Spleen (tissue), 11 donors: Measurements from ENCODE around the gene KCNQ4. TPM values are rescaled to one million over a fixed set of nuclear protein-coding genes. Genes with fewer than 3 reads are reported as not detected.

ENCODE experiments used
- DNase-seq: peaks from one replicate; pipeline ENCODE4 v3.0.0-alpha.2; 2020
- H3K27ac ChIP-seq, 8 donors: fragments of 200-600 bp; sonication (generic) in 7 of 8; 1 replicate in 4 of 8; 2 replicates in 4 of 8; pipeline versions ENCODE4 v1.5.0 to v1.8.0; 2016 to 2021; ENCODE audit warnings: inconsistent platforms in 4 of 8, mild to moderate bottlenecking in 4 of 8, moderate library complexity in 1 of 8
- H3K27me3 ChIP-seq, 7 donors: fragments of 200-600 bp; sonication (generic) in 6 of 7; replicated peaks in 1 of 7; 1 replicate in 4 of 7; 2 replicates in 3 of 7; pipeline versions ENCODE4 v1.5.0 to v1.8.0; 2016 to 2021; ENCODE audit warnings: inconsistent platforms in 3 of 7, mild to moderate bottlenecking in 1 of 7
- H3K36me3 ChIP-seq, 6 donors: fragments of 200-600 bp; sonication (generic) in 5 of 6; 1 replicate in 4 of 6; 2 replicates in 2 of 6; pipeline versions ENCODE4 v1.5.0 to v1.8.0; 2016 to 2021; ENCODE audit warnings: inconsistent platforms in 2 of 6
- H3K4me1 ChIP-seq, 6 donors: fragments of 200-600 bp; sonication (generic) in 5 of 6; 1 replicate in 3 of 6; 2 replicates in 3 of 6; pipeline versions ENCODE4 v1.5.0 to v1.8.0; 2016 to 2021; ENCODE audit warnings: inconsistent platforms in 3 of 6
- H3K4me3 ChIP-seq, 8 donors: fragments of 200-600 bp; sonication (generic) in 7 of 8; 1 replicate in 4 of 8; 2 replicates in 4 of 8; pipeline versions ENCODE4 v1.5.0 to v1.8.0; 2016 to 2021; ENCODE audit warnings: inconsistent platforms in 4 of 8, mild to moderate bottlenecking in 4 of 8, moderate library complexity in 2 of 8
- H3K9me3 ChIP-seq, 8 donors: fragments of 200-600 bp; sonication (generic) in 7 of 8; 1 replicate in 4 of 8; 2 replicates in 4 of 8; pipeline versions ENCODE4 v1.5.0 to v1.8.0; 2016 to 2021; ENCODE audit warnings: inconsistent platforms in 4 of 8
- POLR2A ChIP-seq, 3 donors: fragments of 450-650 bp; IDR thresholded peaks; one replicate each; pipeline ENCODE4 v1.5.1; 2017; ENCODE audit warnings: antibody characterized with exemption in 3 of 3, mild to moderate bottlenecking in 1 of 3
- POLR2AphosphoS5 ChIP-seq, 3 donors: sonication (generic); formaldehyde crosslinking; IDR thresholded peaks; one replicate each; pipeline ENCODE4 v1.5.1; 2017; ENCODE audit warnings: antibody characterized with exemption in 3 of 3
- WGBS, 5 donors: extraction: QIAGEN DNeasy Blood & Tissue Kit in 3 of 5; methylation state at CpG; one replicate each; pipeline versions ENCODE4 v1.1.5 to v1.1.7; 2013 to 2018; 5-methylcytosine and 5-hydroxymethylcytosine counted together
- intact Hi-C: fragments of 100-400 bp; cut with DNase I; formaldehyde crosslinking; loops from one replicate; pipeline ENCODE4 v1.15.0; 2023; ENCODE audit warnings: low total_unique reads
- polyA plus RNA-seq, 3 donors: library from polyadenylated mRNA; stranded (reverse); fragments of 200-250 nt; gene quantifications; one replicate each; pipeline ENCODE4 v1.2.1, GENCODE V29; 2013
- total RNA-seq, 7 donors: library from RNA; depleted of rRNA in 3 of 7; stranded (reverse); fragments of >200 nt in 3 of 7; fragmentation: NEBNext Ultra II Directional in 4 of 7; extraction: Animal tissue kit (Norgen Biotek cat#: 25700) in 4 of 7; gene quantifications; one replicate each; pipeline versions ENCODE4 v1.1.0 to v1.2.1, GENCODE V29; 2016 to 2021
- TF ChIP-seq, protein P1 (sequence below), 11 experiments: fragments of 200-600 bp in 7 of 11; fragments of 450-650 bp in 4 of 11; sonication (generic) in 4 of 11; IDR thresholded peaks in 8 of 11; conservative IDR thresholded peaks in 3 of 11; 1 replicate in 7 of 11; 2 replicates in 4 of 11; pipeline versions ENCODE4 v1.4.0 to v1.8.0; 2016 to 2021; ENCODE audit warnings: antibody characterized with exemption in 11 of 11, inconsistent platforms in 4 of 11, mild to moderate bottlenecking in 1 of 11
- donor health status: healthy with polysubstance abuse.
- donor health status: DM: no; HTN: no; CAD: no; lungs with moderate emphysema.
- donor health status: DM: no; HTN: no; CAD: no.
- donor health status: Bipolar disorder and iron deficiency.
- donor health status: healthy.
- donor health status: DM: no; HTN: no; CAD: no.
- donor health status: DM: yes; HTN: yes; CAD: no.

The KCNQ4 gene
- total and polyA plus RNA-seq, 10 donors, result 0.09 to 0.54 (median 0.25) TPM

- H3K27me3 ChIP-seq, result no peaks in the 10 kb centered on the region
- no peak overlapping the region for H3K27ac ChIP-seq
- H3K36me3 ChIP-seq, result no peaks in the 10 kb centered on the region
- H3K4me1 ChIP-seq, result peaks cover 0 to 30% (median 14%) of the 10 kb centered on the region in 6 donors
- WGBS, 5 donors, result 39 to 46% (median 42%) methylated on average over 9 of the region's 9 CpGs
- DNase-seq, result peak; percentile 13
- peaks cover 0 to 7% (median 2%) of the 10 kb centered on the region in 8 donors for H3K9me3 ChIP-seq
- peak overlapping the region in 1 of 8 donors; percentile 21 for H3K4me3 ChIP-seq
- no peak for TF ChIP-seq POLR2A (IDR thresholded peaks at IDR 0.05)
- intact Hi-C loops, result loop anchor here (5.0 kb wide), 2 partner anchors 73 to 107 kb away; no protein-coding TSS in a partner anchor
These were observed 61.6 kb downstream of the KCNQ4 start for GRCh38 chr1:40844887-40845878.

- no peaks in the 10 kb centered on the region for H3K36me3 ChIP-seq
- TF ChIP-seq POLR2A (IDR thresholded peaks at IDR 0.05) (no peak), POLR2AphosphoS5 (IDR thresholded peaks at IDR 0.05) (no peak)
- TF ChIP-seq, protein P1, sequence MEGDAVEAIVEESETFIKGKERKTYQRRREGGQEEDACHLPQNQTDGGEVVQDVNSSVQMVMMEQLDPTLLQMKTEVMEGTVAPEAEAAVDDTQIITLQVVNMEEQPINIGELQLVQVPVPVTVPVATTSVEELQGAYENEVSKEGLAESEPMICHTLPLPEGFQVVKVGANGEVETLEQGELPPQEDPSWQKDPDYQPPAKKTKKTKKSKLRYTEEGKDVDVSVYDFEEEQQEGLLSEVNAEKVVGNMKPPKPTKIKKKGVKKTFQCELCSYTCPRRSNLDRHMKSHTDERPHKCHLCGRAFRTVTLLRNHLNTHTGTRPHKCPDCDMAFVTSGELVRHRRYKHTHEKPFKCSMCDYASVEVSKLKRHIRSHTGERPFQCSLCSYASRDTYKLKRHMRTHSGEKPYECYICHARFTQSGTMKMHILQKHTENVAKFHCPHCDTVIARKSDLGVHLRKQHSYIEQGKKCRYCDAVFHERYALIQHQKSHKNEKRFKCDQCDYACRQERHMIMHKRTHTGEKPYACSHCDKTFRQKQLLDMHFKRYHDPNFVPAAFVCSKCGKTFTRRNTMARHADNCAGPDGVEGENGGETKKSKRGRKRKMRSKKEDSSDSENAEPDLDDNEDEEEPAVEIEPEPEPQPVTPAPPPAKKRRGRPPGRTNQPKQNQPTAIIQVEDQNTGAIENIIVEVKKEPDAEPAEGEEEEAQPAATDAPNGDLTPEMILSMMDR (IDR thresholded peaks at IDR 0.05 in 8 of 11, conservative IDR thresholded peaks at IDR 0.05 in 3 of 11), result no peak
- peaks cover 0 to 31% (median 17%) of the 10 kb centered on the region in 6 donors for H3K4me1 ChIP-seq
- H3K9me3 ChIP-seq, result peaks cover 0 to 7% (median 2%) of the 10 kb centered on the region in 8 donors
- intact Hi-C loops, result loop anchor here (5.0 kb wide), 2 partner anchors 74 to 106 kb away; no protein-coding TSS in a partner anchor
- DNase-seq, result no peak
- H3K4me3 ChIP-seq, result no peak overlapping the region
- no peak overlapping the region for H3K27ac ChIP-seq
- no peaks in the 10 kb centered on the region for H3K27me3 ChIP-seq
- 94 to 100% (median 97%) methylated on average over 1 of the region's 1 CpG for WGBS, 5 donors
These were observed 62.3 kb downstream of the KCNQ4 start for GRCh38 chr1:40845895-40846294.

GRCh38 chr1:40847023-40847745 lies 63.6 kb downstream of the KCNQ4 start:
- DNase-seq, result peak; percentile 1
- 76 to 84% (median 79%) methylated on average over 6 of the region's 6 CpGs for WGBS, 5 donors
- Histone ChIP-seq H3K4me1 (peaks cover 0 to 31% (median 17%) of the 10 kb centered on the region in 6 donors), H3K4me3 (no peak overlapping the region), H3K9me3 (peaks cover 0 to 7% (median 2%) of the 10 kb centered on the region in 8 donors), H3K27ac (no peak overlapping the region), H3K36me3 (no peaks in the 10 kb centered on the region), H3K27me3 (no peaks in the 10 kb centered on the region)
- TF ChIP-seq, protein P1 (IDR thresholded peaks at IDR 0.05 in 8 of 11, conservative IDR thresholded peaks at IDR 0.05 in 3 of 11), result no peak
- no peak for TF ChIP-seq POLR2AphosphoS5 (IDR thresholded peaks at IDR 0.05)
- intact Hi-C loops, result loop anchor here (5.0 kb wide), 2 partner anchors 75 to 105 kb away; no protein-coding TSS in a partner anchor

GRCh38 chr1:40848530-40849189 lies 65.1 kb downstream of the KCNQ4 start:
- TF ChIP-seq POLR2AphosphoS5 (IDR thresholded peaks at IDR 0.05) (no peak), POLR2A (IDR thresholded peaks at IDR 0.05) (no peak)
- TF ChIP-seq, protein P1 (IDR thresholded peaks at IDR 0.05 in 8 of 11, conservative IDR thresholded peaks at IDR 0.05 in 3 of 11), result peak; percentile 41 to 84 (median 68)
- WGBS, 5 donors, result 62 to 73% (median 71%) methylated on average over 6 of the region's 6 CpGs
- peak; percentile 71 for DNase-seq

More at GRCh38 chr1:40848530-40849189, 65.1 kb downstream of the KCNQ4 start:
- H3K4me3 ChIP-seq, result no peak overlapping the region
- intact Hi-C loops, result loop anchor here (5.0 kb wide), 2 partner anchors 76 to 104 kb away; no protein-coding TSS in a partner anchor
- H3K27me3 ChIP-seq, result no peaks in the 10 kb centered on the region
- no peaks in the 10 kb centered on the region for H3K9me3 ChIP-seq
- H3K27ac ChIP-seq, result no peak overlapping the region
- no peaks in the 10 kb centered on the region for H3K36me3 ChIP-seq
- peaks cover 0 to 31% (median 17%) of the 10 kb centered on the region in 6 donors for H3K4me1 ChIP-seq
